ENCODE measurements around the gene HPS4.

- TF ChIP-seq EZH2phosphoT487 (IDR thresholded peaks at IDR 0.05; ENCODE audit: insufficient read depth, low read depth), result no peak
- TF ChIP-seq EZH2 (IDR thresholded peaks at IDR 0.05; ENCODE audit: insufficient read depth, poor library complexity, severe bottlenecking), result no peak
Observed at GRCh38 chr22:26462641-26463040, 20.9 kb downstream of the HPS4 start.
